Inflammatory macrophage treated with lipopolysaccharide for 4 hours (primary cell): Measurements from ENCODE around the gene AKT3.
"Not testable (repeated sequence)": the region's sequence is repeated elsewhere in the genome, so short reads cannot be mapped to it uniquely, and the experiment has no call there.

Experiments used
- DNase-seq: peaks from one replicate; pipeline ENCODE4 v3.0.0-alpha.2; 2020

Gene AKT3

GRCh38 chr1:243850202-243850451 lies at the start of gene AKT3:
AKT3 (minus strand) TSS chr1:243850243; CDS start chr1:243843170, 7,073 bp downstream.
- peak; percentile 81 for DNase-seq

- no peak for DNase-seq
Observed at GRCh38 chr1:243898278-243898677, 48.2 kb upstream of the AKT3 start.

- no peak for DNase-seq
Observed at GRCh38 chr1:243896313-243896712, 46.3 kb upstream of the AKT3 start.

- DNase-seq, result no peak
Observed at GRCh38 chr1:243892456-243892855, 42.4 kb upstream of the AKT3 start.

DNA sequence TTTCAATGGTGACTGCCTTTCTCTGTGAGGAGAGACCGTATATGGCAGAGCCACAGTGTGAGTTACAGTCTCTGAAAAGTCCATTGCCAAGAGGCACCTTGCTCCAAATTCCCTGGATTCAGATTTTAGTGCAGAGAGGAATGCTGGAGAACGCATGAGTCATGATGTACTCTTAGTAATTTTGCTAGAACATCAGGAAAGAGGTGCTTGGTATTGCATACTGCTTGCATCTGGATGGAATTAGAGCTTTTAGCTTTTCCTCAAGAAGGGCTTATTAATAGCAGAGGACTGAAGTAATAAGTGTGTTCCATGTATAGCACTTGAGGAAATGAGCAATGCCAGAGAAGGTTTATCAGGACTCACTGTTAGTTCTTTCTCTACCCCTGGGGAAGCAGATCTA lies 40.5 kb upstream of the AKT3 start:
- DNase-seq, result no peak

- no peak for DNase-seq
Observed at GRCh38 chr1:243885806-243886205, 35.8 kb upstream of the AKT3 start.

DNA sequence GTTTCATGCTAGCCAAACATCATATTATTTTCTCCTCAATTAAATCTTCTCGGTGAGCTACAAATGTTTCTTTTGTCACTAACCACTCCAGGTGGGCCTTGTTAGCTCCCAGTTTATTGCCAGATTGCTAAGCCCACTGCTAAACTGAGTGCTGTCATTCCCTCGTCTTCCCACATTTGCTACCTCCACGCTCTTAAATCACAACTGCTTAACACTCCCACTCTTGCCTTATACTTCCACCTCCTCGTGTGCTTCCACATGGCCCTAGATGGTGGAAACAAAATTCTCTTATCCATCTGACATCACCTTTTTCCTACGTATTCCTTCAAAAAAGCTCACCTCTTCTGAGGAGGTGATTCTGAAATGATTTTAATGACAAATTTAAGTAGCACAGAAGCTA lies 34.6 kb upstream of the AKT3 start:
- DNase-seq, result no peak

- DNase-seq, result no peak
Observed at GRCh38 chr1:243883551-243883950, 33.5 kb upstream of the AKT3 start.

- DNase-seq, result no peak
Observed at GRCh38 chr1:243882276-243882675, 32.2 kb upstream of the AKT3 start.

DNA sequence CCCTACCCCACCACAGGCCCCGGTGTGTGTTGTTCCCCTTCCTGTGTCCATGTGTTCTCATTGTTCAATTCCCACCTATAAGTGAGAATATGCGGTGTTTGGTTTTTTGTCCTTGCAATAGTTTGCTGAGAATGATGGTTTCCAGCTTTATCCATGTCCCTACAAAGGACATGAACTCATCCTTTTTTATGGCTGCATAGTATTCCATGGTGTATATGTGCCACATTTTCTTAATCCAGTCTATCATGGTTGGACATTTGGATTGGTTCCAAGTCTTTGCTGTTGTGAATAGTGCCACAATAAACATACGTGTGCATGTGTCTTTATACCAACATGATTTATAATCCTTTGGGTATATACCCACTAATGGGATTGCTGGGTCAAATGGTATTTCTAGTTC lies 27.0 kb upstream of the AKT3 start:
- not testable (repeated sequence) for DNase-seq

- no peak for DNase-seq
Observed at GRCh38 chr1:243855616-243856318, 5.7 kb upstream of the AKT3 start.

DNA sequence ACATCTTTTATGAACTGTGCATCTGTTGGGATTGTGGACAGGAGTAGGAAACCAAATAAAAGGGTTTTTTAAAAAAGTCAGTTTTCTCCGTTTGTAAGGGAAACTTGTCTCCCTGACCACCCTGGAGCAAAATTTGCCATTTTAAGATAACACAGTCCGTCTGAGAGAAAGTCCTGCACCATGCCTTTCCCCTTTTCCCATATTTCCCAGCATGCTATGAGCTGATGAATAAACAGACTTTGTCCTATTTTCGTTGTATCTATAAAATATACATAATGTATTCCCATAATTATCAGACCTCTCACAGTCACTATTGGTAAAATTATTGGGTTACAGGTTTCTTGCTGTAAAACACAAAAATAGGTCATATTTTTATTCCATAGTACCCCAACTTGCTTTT lies 1.7 kb upstream of the AKT3 start:
- no peak for DNase-seq

DNA sequence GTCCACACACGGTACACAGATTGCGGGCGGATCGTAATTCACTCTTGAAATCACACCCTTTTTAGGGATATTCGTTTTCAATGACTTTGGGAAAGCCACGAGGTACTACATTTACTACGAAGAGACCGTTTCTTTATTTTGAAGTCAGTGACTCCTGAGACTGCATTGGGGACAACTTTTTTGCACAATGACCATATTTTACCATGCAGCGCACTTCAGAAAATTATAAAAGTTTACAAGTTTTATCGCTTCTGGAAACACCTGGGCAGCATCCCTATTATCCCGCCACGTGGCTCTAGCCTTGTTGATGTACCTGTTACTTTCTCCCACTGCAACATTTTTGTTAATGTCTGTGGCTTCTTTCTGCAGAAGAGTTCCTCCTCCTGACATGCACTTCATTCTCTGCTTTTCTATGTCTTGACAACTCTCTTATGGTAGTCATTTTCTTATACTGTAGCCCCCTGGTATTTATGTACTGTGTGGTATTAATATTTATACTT lies 1.3 kb upstream of the AKT3 start:
- no peak for DNase-seq

GRCh38 chr1:243850452-243851256 lies 611 bp upstream of the AKT3 start:
- peak; percentile 83 for DNase-seq

GRCh38 chr1:243849421-243850201 lies 432 bp downstream of the AKT3 start:
- peak; percentile 25 for DNase-seq

GRCh38 chr1:243848858-243849420 lies 1.1 kb downstream of the AKT3 start:
- DNase-seq, result peak; percentile 62

DNA sequence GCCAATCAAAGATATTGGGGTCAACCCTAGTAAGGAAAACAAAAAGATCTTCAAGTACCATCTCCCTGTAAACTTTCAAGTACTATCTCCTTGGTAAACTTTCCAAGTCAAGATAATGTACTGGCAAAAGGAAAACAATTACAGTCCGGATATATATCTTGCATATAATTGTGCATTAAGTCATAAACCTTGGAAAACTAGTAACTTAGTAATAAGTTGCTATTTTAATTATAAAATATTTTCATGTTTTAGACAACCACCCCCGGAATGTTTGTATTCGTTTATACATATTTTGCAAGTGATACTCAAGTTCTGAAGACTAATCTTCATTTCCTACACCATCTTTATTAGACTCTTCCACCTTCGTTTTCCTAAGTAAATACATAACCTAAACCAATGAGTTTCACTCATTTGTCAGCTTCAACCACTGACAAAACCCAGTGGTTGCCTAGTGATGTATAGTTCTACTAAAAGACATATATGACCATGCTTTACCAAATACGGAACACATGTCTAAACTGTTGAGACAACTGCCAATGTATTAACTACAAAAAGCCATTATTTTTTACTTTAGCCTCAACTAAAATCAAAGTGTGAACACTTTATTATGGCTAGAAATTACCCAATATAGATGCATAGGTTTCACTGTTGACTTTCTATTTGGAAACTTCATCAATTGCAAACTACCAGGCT lies 1.7 kb downstream of the AKT3 start:
- no peak for DNase-seq

- DNase-seq, result no peak
Observed at GRCh38 chr1:243846761-243847160, 3.3 kb downstream of the AKT3 start.

- no peak for DNase-seq
Observed at GRCh38 chr1:243845888-243846287, 4.2 kb downstream of the AKT3 start.

GRCh38 chr1:243844186-243844585 lies 5.9 kb downstream of the AKT3 start:
- DNase-seq, result no peak

GRCh38 chr1:243842978-243843511 lies 7.0 kb downstream of the AKT3 start:
- DNase-seq, result peak; percentile 96

- peak; percentile 42 for DNase-seq
Observed at GRCh38 chr1:243842161-243842560, 7.9 kb downstream of the AKT3 start.
